H1 (cell line): ENCODE results near the gene JAKMIP1. TPM values are rescaled to one million over a fixed set of nuclear protein-coding genes. Genes with fewer than 3 reads are reported as not detected.
A peak's percentile ranks its signal among the peaks of the same experiment; 100 is the strongest.

ENCODE experiments used
- CTCF ChIA-PET: fragments of 300-600 bp; sonication (Branson Sonifier 250); formaldehyde crosslinking; loops from one replicate; lab custom pipeline; 2021; ENCODE audit not compliant: partially characterized antibody; lab: Charles Lee
- POLR2A ChIA-PET: fragments of 300-600 bp; sonication (Branson Sonifier 250); formaldehyde crosslinking; loops from one replicate; lab custom pipeline; 2021; ENCODE audit warnings: inconsistent platforms; ENCODE audit not compliant: partially characterized antibody; lab: Charles Lee
- DNase-seq, 2 experiments: peaks; one replicate each; pipeline versions ENCODE4 v3.0.0 to v3.0.0-alpha.2; 2010 to 2022; ENCODE audit warnings: low spot score in 2 of 2, low read depth in 1 of 2, mixed read lengths in 1 of 2
- FAIRE-seq: peaks from 2 replicates; lab custom pipeline; 2011; peaks lifted over from hg19 to GRCh38; lab: Jason Lieb, UNC
- H2AFZ ChIP-seq: 2 replicates; pipeline ENCODE4 v1.8.1; 2012; ENCODE audit warnings: low read length, inconsistent platforms
- H2AK5ac ChIP-seq: 2 replicates; pipeline ENCODE4 v1.6.1; 2013; ENCODE audit warnings: low read depth, low read length
- H2BK120ac ChIP-seq: replicated peaks from 2 replicates; pipeline ENCODE3; 2013; ENCODE audit warnings: low read depth, low read length, inconsistent platforms
- H2BK12ac ChIP-seq: 2 replicates; pipeline ENCODE4 v1.6.1; 2013; ENCODE audit warnings: low read depth, low read length
- H2BK15ac ChIP-seq: 2 replicates; pipeline ENCODE4 v1.6.1; 2013; ENCODE audit warnings: low read length
- H2BK20ac ChIP-seq: 2 replicates; pipeline ENCODE4 v1.6.1; 2013; ENCODE audit warnings: low read length
- H2BK5ac ChIP-seq: 2 replicates; pipeline ENCODE4 v1.6.1; 2013; ENCODE audit warnings: low read depth, low read length
- H3K14ac ChIP-seq: 2 replicates; pipeline ENCODE4 v1.6.1; 2013; ENCODE audit warnings: inconsistent platforms; ENCODE audit not compliant: insufficient read length
- H3K18ac ChIP-seq: 2 replicates; pipeline ENCODE4 v1.6.1; 2013; ENCODE audit warnings: low read length; ENCODE audit errors: extremely low read depth
- H3K23ac ChIP-seq: 2 replicates; pipeline ENCODE4 v1.6.1; 2013; ENCODE audit warnings: inconsistent platforms; ENCODE audit not compliant: insufficient read length
- H3K23me2 ChIP-seq: 2 replicates; pipeline ENCODE4 v1.6.1; 2013; ENCODE audit warnings: low read depth, low read length
- H3K27ac ChIP-seq: 2 replicates; pipeline ENCODE4 v1.6.1; 2011; ENCODE audit warnings: low read depth, low read length, inconsistent platforms
- H3K27me3 ChIP-seq, 4 experiments: replicated peaks in 1 of 4; 1 replicate in 1 of 4; 2 replicates in 3 of 4; pipeline versions ENCODE4 v1.6.1 to v1.8.1; 2011 to 2013; ENCODE audit warnings: low read length in 3 of 4, mild to moderate bottlenecking in 3 of 4, inconsistent platforms in 2 of 4, mixed read lengths in 2 of 4, moderate library complexity in 1 of 4; ENCODE audit not compliant: control insufficient read depth in 3 of 4, insufficient read depth in 3 of 4; ENCODE audit errors: extremely low read depth in 1 of 4
- H3K36me3 ChIP-seq, 4 experiments: 2 replicates each; pipeline versions ENCODE4 v1.6.1 to v1.8.1; 2011 to 2013; ENCODE audit warnings: mild to moderate bottlenecking in 4 of 4, low read length in 3 of 4, moderate library complexity in 2 of 4, control low read depth in 1 of 4, inconsistent platforms in 1 of 4; ENCODE audit not compliant: insufficient read depth in 4 of 4, control insufficient read depth in 2 of 4
- H3K4ac ChIP-seq: replicated peaks from 2 replicates; pipeline ENCODE3; 2013; ENCODE audit warnings: low read length, low read depth, mixed read lengths, inconsistent platforms; ENCODE audit not compliant: insufficient read length
- H3K4me1 ChIP-seq, 4 experiments: replicated peaks in 1 of 4; 1 replicate in 1 of 4; 2 replicates in 3 of 4; pipeline versions ENCODE4 v1.6.1 to v1.8.1; 2011 to 2013; ENCODE audit warnings: low read length in 3 of 4, inconsistent platforms in 2 of 4, mixed read lengths in 1 of 4; ENCODE audit not compliant: insufficient read depth in 4 of 4, control insufficient read depth in 3 of 4
- H3K4me2 ChIP-seq, 2 experiments: 2 replicates each; pipeline versions ENCODE4 v1.6.1 to v1.8.1; 2011 to 2013; ENCODE audit warnings: low read depth in 2 of 2, low read length in 2 of 2, control low read depth in 1 of 2, inconsistent platforms in 1 of 2, mild to moderate bottlenecking in 1 of 2; ENCODE audit not compliant: insufficient read depth in 1 of 2
- H3K4me3 ChIP-seq, 4 experiments: fragments of 200-600, 300-600 bp in 1 of 4; sonication (generic), shearing (Covaris generic), sonication (Bioruptor Twin) in 1 of 4; 2 replicates each; pipeline versions ENCODE4 v1.5.1 to v1.8.1; 2011 to 2016; ENCODE audit warnings: low read length in 4 of 4, low read depth in 3 of 4, control low read depth in 2 of 4, inconsistent platforms in 2 of 4, mild to moderate bottlenecking in 2 of 4, mixed read lengths in 1 of 4, moderate library complexity in 1 of 4; ENCODE audit not compliant: insufficient read depth in 2 of 4; ENCODE audit errors: extremely low read depth in 1 of 4
- H3K56ac ChIP-seq: replicated peaks from 2 replicates; pipeline ENCODE3; 2013; ENCODE audit warnings: low read depth, mild to moderate bottlenecking, mixed read lengths, low read length, inconsistent platforms; ENCODE audit not compliant: insufficient read length
- H3K79me1 ChIP-seq: 2 replicates; pipeline ENCODE4 v1.6.1; 2013; ENCODE audit warnings: low read depth, low read length, control low read depth
- H3K79me2 ChIP-seq, 2 experiments: 2 replicates each; pipeline versions ENCODE4 v1.6.1 to v1.8.1; 2012 to 2013; ENCODE audit warnings: low read length in 2 of 2, mild to moderate bottlenecking in 2 of 2, inconsistent platforms in 1 of 2; ENCODE audit not compliant: insufficient read depth in 2 of 2, control insufficient read depth in 1 of 2
- H3K9ac ChIP-seq, 4 experiments: replicated peaks in 1 of 4; 1 replicate in 1 of 4; 2 replicates in 3 of 4; pipeline versions ENCODE4 v1.6.1 to v1.8.1; 2011 to 2013; ENCODE audit warnings: low read depth in 3 of 4, low read length in 3 of 4, control low read depth in 2 of 4, mild to moderate bottlenecking in 2 of 4, moderate library complexity in 2 of 4, inconsistent platforms in 1 of 4; ENCODE audit errors: extremely low read depth in 1 of 4
- H3K9me3 ChIP-seq, 2 experiments: 2 replicates each; pipeline versions ENCODE4 v1.6.1 to v1.8.1; 2012 to 2013; ENCODE audit warnings: mild to moderate bottlenecking in 2 of 2, moderate library complexity in 2 of 2, control low read depth in 1 of 2, inconsistent platforms in 1 of 2, low read depth in 1 of 2, low read length in 1 of 2, mixed read lengths in 1 of 2; ENCODE audit not compliant: insufficient read depth in 2 of 2
- H4K20me1 ChIP-seq, 2 experiments: replicated peaks in 1 of 2; 2 replicates each; pipeline versions ENCODE3 to v1.8.1; 2011 to 2013; ENCODE audit warnings: inconsistent platforms in 2 of 2, low read length in 2 of 2, mild to moderate bottlenecking in 1 of 2; ENCODE audit not compliant: insufficient read depth in 2 of 2, control insufficient read depth in 1 of 2
- H4K5ac ChIP-seq: 2 replicates; pipeline ENCODE4 v1.6.1; 2013; ENCODE audit warnings: low read length, low read depth, mixed read lengths, inconsistent platforms; ENCODE audit not compliant: insufficient read length
- H4K8ac ChIP-seq: 2 replicates; pipeline ENCODE4 v1.8.0; 2013; ENCODE audit warnings: mild to moderate bottlenecking, moderate library complexity, low read length, inconsistent platforms; ENCODE audit not compliant: insufficient read depth; ENCODE audit errors: extremely low read depth
- H4K91ac ChIP-seq: replicated peaks from 2 replicates; pipeline ENCODE3; 2013; ENCODE audit warnings: low read length, mixed read lengths, inconsistent platforms; ENCODE audit not compliant: insufficient read length
- MAFK ChIP-seq: IDR thresholded peaks from 2 replicates; pipeline ENCODE4 v1.6.1; 2012; ENCODE audit warnings: low read depth, mild to moderate bottlenecking, improper control_type of control experiment, low read length
- NANOG ChIP-seq: IDR thresholded peaks from 2 replicates; pipeline ENCODE4 v1.6.1; 2011; ENCODE audit warnings: low read length, low read depth, mild to moderate bottlenecking, inconsistent platforms; ENCODE audit not compliant: insufficient read depth, poor library complexity, severe bottlenecking
- WGBS, 2 experiments: shearing (Covaris generic) in 1 of 2; methylation state at CpG; one replicate each; pipeline versions ENCODE4 v1.1.6 to v1.1.7; 2013 to 2015; ENCODE audit warnings: low lambda C conversion rate in 2 of 2, mixed read lengths in 2 of 2, inconsistent platforms in 1 of 2, low coverage in 1 of 2, missing lambda C conversion rate in 1 of 2; ENCODE audit not compliant: insufficient replicate concordance in 2 of 2, insufficient coverage in 1 of 2, insufficient read length in 1 of 2; ENCODE audit errors: extremely low coverage in 1 of 2, missing lambda C conversion rate in 1 of 2; 5-methylcytosine and 5-hydroxymethylcytosine counted together
- polyA plus RNA-seq, 7 experiments: library from polyadenylated mRNA; depleted of rRNA in 3 of 7; stranded (reverse) in 5 of 7; unstranded in 2 of 7; fragments of >200 nt in 5 of 7; fragments of 200-250 nt in 2 of 7; gene quantifications; 1 replicate in 5 of 7; 2 replicates in 1 of 7; 4 replicates in 1 of 7; pipeline versions ENCODE4 v1.2.1 to v1.2.3, GENCODE V29; 2011 to 2013; ENCODE audit warnings: missing spikeins in 2 of 7, mixed read lengths in 2 of 7
- total RNA-seq: library from RNA; stranded (reverse); fragmentation: NEBNext Ultra II Directional; extraction: Animal tissue kit (Norgen Biotek cat#: 25700); gene quantifications from 2 replicates; pipeline ENCODE4 v1.2.1, GENCODE V29; 2021

Gene JAKMIP1
- total and polyA plus RNA-seq, 2 of the 8 experiments (the other 6 are each of a cell fraction or from before 2014, with no cell fraction given) = 2.5 to 4.4 TPM

DNA sequence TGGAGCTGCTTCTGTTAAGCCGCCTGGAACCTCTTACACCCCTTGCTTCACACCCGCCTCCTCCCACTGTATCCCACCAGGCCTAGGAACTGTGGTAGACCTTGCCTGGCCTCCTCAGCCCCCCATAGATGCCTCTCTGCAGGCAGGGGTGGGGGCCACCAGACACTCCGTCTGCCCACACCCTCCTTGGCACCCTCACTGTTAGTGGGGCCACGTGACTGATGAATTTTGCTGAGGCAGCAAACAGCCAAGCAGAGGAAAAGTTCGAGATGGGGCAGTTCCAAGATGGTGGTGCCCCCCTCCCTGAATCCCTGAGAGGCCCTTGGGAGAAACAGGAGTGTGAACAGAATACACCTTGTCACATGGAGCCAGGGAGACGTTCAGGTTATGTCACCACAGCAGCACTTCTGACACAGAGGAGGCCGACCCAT, 141.0 kb downstream of the JAKMIP1 start:
- H2AFZ ChIP-seq = no peak overlapping the region
- no peak overlapping the region for H2BK15ac ChIP-seq
- no peak overlapping the region for H3K56ac ChIP-seq
- H4K91ac ChIP-seq = no peak overlapping the region
- no peak overlapping the region for H3K4me3 ChIP-seq
- no peak overlapping the region for H3K9ac ChIP-seq
- no peak overlapping the region for H4K5ac ChIP-seq
- H4K20me1 ChIP-seq = no peaks in the 10 kb centered on the region
- no peak overlapping the region for H2AK5ac ChIP-seq
- ChIA-PET CTCF (interaction anchor here (1.1 to 4.5 kb wide), 5 partner anchors 13 to 191 kb away, joined by 3 to 17 read pairs (median 6); no protein-coding TSS in a partner anchor), POLR2A (no interaction called here)
- no peak overlapping the region for H3K4ac ChIP-seq
- no peak overlapping the region for H3K14ac ChIP-seq
- no peaks in the 10 kb centered on the region for H3K9me3 ChIP-seq
- no peak overlapping the region for H2BK12ac ChIP-seq
- H3K79me1 ChIP-seq = no peaks in the 10 kb centered on the region
- no peak overlapping the region for H3K4me2 ChIP-seq
- DNase-seq = no peak
- H3K18ac ChIP-seq = no peak overlapping the region
- FAIRE-seq = no peak
- no peaks in the 10 kb centered on the region; a peak in 2 of 7 replicates for H3K27me3 ChIP-seq
- no peak overlapping the region for H2BK120ac ChIP-seq
- 87% methylated on average over 7 of the region's 7 CpGs; no CpG with 5 or more reads in 1 of the 2 experiments for WGBS, 2 experiments
- no peak overlapping the region for H2BK5ac ChIP-seq
- no peak overlapping the region for H4K8ac ChIP-seq
- TF ChIP-seq MAFK (0 out of 2 replicates have a peak, but pooled peaks have one; percentile 35), NANOG (no peak)
- H3K23ac ChIP-seq = no peak overlapping the region
- no peaks in the 10 kb centered on the region for H3K4me1 ChIP-seq
- H3K79me2 ChIP-seq = no peaks in the 10 kb centered on the region
- no peak overlapping the region for H2BK20ac ChIP-seq
- H3K27ac ChIP-seq = no peak overlapping the region
- no peaks in the 10 kb centered on the region for H3K36me3 ChIP-seq
- no peaks in the 10 kb centered on the region for H3K23me2 ChIP-seq
